Lung (tissue), 12 donors: Measurements from ENCODE around the gene ERGIC1. TPM values are rescaled to one million over a fixed set of nuclear protein-coding genes. Genes with fewer than 3 reads are reported as not detected.

ENCODE experiments used
- ATAC-seq: fragments of 200-7000 bp; cut with Tn5 transposase; one replicate; pipeline ENCODE4 v1.9.1; 2020; ENCODE audit warnings: moderate number of reproducible peaks; ENCODE audit not compliant: insufficient read depth, low FRiP score
- DNase-seq, 3 donors: peaks; one replicate each; pipeline ENCODE4 v3.0.0-alpha.2; 2013 to 2017
- H3K27ac ChIP-seq, 2 donors: one replicate each; pipeline ENCODE4 v1.5.1; 2013; ENCODE audit warnings: mild to moderate bottlenecking in 2 of 2, moderate library complexity in 2 of 2, control low read depth in 1 of 2, inconsistent platforms in 1 of 2, low read depth in 1 of 2, low read length in 1 of 2
- H3K27me3 ChIP-seq, 3 donors: one replicate each; pipeline ENCODE4 v1.5.1; 2013; ENCODE audit warnings: low read length in 2 of 3; ENCODE audit not compliant: control insufficient read depth in 3 of 3, insufficient read depth in 3 of 3
- H3K36me3 ChIP-seq, 4 donors: one replicate each; pipeline ENCODE4 v1.5.1; 2013; ENCODE audit warnings: low read length in 4 of 4, mild to moderate bottlenecking in 1 of 4, moderate library complexity in 1 of 4; ENCODE audit not compliant: control insufficient read depth in 4 of 4, insufficient read depth in 4 of 4
- H3K4me1 ChIP-seq, 5 donors: one replicate each; pipeline ENCODE4 v1.5.1; 2013; ENCODE audit warnings: low read length in 5 of 5, mild to moderate bottlenecking in 2 of 5, moderate library complexity in 1 of 5; ENCODE audit not compliant: control insufficient read depth in 5 of 5, insufficient read depth in 5 of 5
- H3K4me3 ChIP-seq: one replicate; pipeline ENCODE4 v1.5.1; 2013; ENCODE audit warnings: mild to moderate bottlenecking, control low read depth, moderate library complexity
- H3K9ac ChIP-seq, 2 donors: one replicate each; pipeline ENCODE4 v1.5.1; 2013; ENCODE audit warnings: low read length in 2 of 2, control low read depth in 1 of 2; ENCODE audit not compliant: insufficient read depth in 1 of 2
- H3K9me3 ChIP-seq, 4 donors: one replicate each; pipeline ENCODE4 v1.5.1; 2013; ENCODE audit warnings: low read length in 3 of 4, mild to moderate bottlenecking in 1 of 4, moderate library complexity in 1 of 4; ENCODE audit not compliant: control insufficient read depth in 4 of 4, insufficient read depth in 3 of 4
- CTCF ChIP-seq: IDR thresholded peaks from 2 replicates; pipeline ENCODE4 v1.5.1; 2012; ENCODE audit warnings: mild to moderate bottlenecking; ENCODE audit errors: control extremely low read depth, extremely low read depth
- WGBS, 2 donors: extraction: QIAGEN DNeasy Blood & Tissue Kit; methylation state at CpG; one replicate each; pipeline ENCODE4 v1.1.7; 2013; 5-methylcytosine and 5-hydroxymethylcytosine counted together
- polyA plus RNA-seq, 2 donors: library from polyadenylated mRNA; stranded (reverse); fragments of 200-250 nt; gene quantifications; one replicate each; pipeline ENCODE4 v1.2.1, GENCODE V29; 2013
- total RNA-seq, 2 donors: library from RNA; depleted of rRNA in 1 of 2; stranded (reverse); fragments of >200 nt in 1 of 2; gene quantifications; one replicate each; pipeline ENCODE4 v1.2.1, GENCODE V29; 2014 to 2021
- donor health status: control.
- donor health status: control.
- donor health status: Bipolar disorder and iron deficiency.
- donor health status: healthy.
- donor health status: DM: yes; HTN: yes; CAD: no.

ERGIC1 gene
- total and polyA plus RNA-seq, 4 donors, result 62.2 to 215 (median 163) TPM

DNA sequence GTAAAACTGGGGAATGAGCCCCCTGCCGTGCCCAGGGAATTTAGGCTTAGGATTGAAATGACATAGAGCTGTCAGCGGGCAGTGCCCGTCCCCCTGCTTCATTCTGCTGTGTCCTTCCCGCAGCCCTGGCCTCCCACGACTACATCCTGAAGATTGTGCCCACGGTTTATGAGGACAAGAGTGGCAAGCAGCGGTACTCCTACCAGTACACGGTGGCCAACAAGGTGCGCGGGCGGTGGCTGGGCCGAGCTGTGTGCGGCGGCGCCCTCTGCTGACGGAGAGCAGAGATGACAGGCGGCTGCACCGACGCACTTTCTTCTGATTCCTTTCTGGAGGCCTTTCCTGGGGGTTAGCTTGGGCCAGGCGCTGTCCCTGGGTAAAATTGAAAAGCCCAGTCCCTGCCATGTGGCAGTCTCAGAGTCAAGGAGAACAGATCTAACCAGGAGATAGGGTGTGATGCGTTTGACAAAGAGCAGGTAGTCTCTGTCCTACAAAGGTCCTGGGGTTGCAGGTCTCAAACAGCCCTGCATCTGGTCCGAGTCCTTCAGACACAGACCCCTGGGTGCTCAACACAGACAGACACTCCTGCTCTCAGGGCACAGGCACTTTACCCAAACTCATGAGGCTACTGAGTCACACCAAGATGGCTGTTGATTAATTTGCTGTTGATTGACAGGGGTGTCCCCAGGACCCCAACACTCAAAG is 98.4 kb downstream of the ERGIC1 start:
- ATAC-seq (peak; percentile 88), DNase-seq (peak; percentile 50 to 60 (median 52))
- Histone ChIP-seq H3K27ac (peak overlapping the region; percentile 13 to 86), H3K9ac (no peak overlapping the region), H3K27me3 (no peaks in the 10 kb centered on the region), H3K4me3 (no peak overlapping the region), H3K36me3 (peaks cover 0 to 33% (median 5%) of the 10 kb centered on the region in 4 donors), H3K4me1 (peaks cover 0 to 4% (median 0%) of the 10 kb centered on the region in 5 donors), H3K9me3 (no peaks in the 10 kb centered on the region)
- TF ChIP-seq CTCF, result peak; percentile 95
- WGBS, 2 donors, result 19 to 27% methylated on average over 22 of the region's 22 CpGs

- DNase-seq (no peak), ATAC-seq (no peak)
- H3K27ac ChIP-seq, result no peak overlapping the region
- peaks cover 0 to 4% (median 0%) of the 10 kb centered on the region in 5 donors for H3K4me1 ChIP-seq
- TF ChIP-seq CTCF, result no peak
- no peak overlapping the region for H3K9ac ChIP-seq
- H3K36me3 ChIP-seq, result peaks cover 0 to 33% (median 5%) of the 10 kb centered on the region in 4 donors
- H3K9me3 ChIP-seq, result no peaks in the 10 kb centered on the region
- H3K4me3 ChIP-seq, result no peak overlapping the region
- no peaks in the 10 kb centered on the region for H3K27me3 ChIP-seq
- WGBS, 2 donors, result 92 to 98% methylated on average over 4 of the region's 4 CpGs
Observed at GRCh38 chr5:172933238-172933637, 99.2 kb downstream of the ERGIC1 start.

DNA sequence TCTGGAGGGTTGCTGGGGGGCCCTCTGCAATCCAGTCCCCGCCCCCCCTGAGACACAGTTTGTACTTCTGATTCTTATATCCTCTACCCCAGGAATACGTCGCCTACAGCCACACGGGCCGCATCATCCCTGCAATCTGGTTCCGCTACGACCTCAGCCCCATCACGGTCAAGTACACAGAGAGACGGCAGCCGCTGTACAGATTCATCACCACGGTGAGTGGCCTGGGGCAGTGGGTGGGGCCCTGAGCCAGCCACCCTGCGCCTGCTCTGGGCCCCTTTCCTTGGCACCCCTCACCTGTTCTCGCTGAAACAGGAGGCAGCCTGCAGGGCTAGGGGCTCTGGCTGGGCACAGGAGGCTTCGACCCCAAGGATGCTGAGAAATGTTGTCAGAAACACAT is 101.0 kb downstream of the ERGIC1 start:
- no peak for ATAC-seq
- H3K27me3 ChIP-seq, result no peaks in the 10 kb centered on the region
- no peak overlapping the region for H3K4me3 ChIP-seq
- H3K27ac ChIP-seq, result no peak overlapping the region
- no peaks in the 10 kb centered on the region for H3K9me3 ChIP-seq
- TF ChIP-seq CTCF, result no peak
- peaks cover 0 to 38% (median 8%) of the 10 kb centered on the region in 4 donors for H3K36me3 ChIP-seq
- no peak for DNase-seq
- 92 to 95% methylated on average over 14 of the region's 14 CpGs for WGBS, 2 donors
- H3K9ac ChIP-seq, result no peak overlapping the region
- peaks cover 0 to 4% (median 0%) of the 10 kb centered on the region in 5 donors for H3K4me1 ChIP-seq

- WGBS, 2 donors, result 89 to 95% methylated on average over 5 of the region's 5 CpGs
- Histone ChIP-seq H3K4me3 (no peak overlapping the region), H3K36me3 (peaks cover 0 to 42% (median 8%) of the 10 kb centered on the region in 4 donors), H3K9me3 (no peaks in the 10 kb centered on the region), H3K27me3 (no peaks in the 10 kb centered on the region), H3K4me1 (peaks cover 0 to 4% (median 0%) of the 10 kb centered on the region in 5 donors), H3K9ac (no peak overlapping the region), H3K27ac (no peak overlapping the region)
- no peak for DNase-seq
- no peak for ATAC-seq
- TF ChIP-seq CTCF, result no peak
Observed at GRCh38 chr5:172936401-172936800, 102.3 kb downstream of the ERGIC1 start.
